Measurements from ENCODE around the gene SORT1.
"Not testable (repeated sequence)": the region's sequence is repeated elsewhere in the genome, so short reads cannot be mapped to it uniquely, and the experiment has no call there.

Gene SORT1

DNA sequence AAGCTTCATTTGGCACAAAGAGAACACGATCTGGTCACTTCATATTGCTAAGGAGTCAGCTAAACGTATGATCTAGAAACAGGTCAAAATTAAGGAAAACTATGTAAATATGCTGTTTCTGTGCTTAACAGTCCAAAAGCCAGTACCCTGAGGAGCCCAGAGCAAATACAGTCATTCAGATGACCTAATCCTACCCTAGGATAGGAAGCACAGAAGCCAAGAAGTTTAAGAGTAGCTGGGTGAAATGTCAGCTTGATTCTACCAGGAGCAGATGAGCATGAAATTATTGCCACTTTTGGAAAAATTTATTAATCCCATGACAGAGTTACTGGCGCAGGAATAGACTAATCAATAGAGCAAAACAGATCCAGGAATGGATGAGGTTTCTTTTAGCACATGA, 18.3 kb downstream of the SORT1 start:
- no peak for DNase-seq

DNA sequence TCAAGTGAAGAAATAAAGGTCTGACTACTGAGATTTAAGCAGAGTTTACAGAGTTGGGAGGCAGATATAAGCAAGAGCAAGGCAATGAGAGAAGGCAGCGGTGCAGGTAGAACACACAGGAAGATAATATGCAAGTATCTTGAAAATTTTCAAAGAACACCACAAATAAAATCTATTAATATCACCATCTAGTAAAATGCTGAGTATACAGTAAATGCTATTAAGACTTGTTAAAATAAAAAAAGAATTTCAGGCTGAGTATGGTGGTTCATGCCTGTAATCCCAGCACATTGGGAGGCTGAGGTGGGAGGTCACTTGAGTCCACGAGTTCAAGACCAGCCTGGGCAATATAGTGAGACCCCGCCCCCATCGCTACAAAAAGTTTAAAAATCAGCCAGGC, 20.0 kb downstream of the SORT1 start:
- no peak for DNase-seq

DNA sequence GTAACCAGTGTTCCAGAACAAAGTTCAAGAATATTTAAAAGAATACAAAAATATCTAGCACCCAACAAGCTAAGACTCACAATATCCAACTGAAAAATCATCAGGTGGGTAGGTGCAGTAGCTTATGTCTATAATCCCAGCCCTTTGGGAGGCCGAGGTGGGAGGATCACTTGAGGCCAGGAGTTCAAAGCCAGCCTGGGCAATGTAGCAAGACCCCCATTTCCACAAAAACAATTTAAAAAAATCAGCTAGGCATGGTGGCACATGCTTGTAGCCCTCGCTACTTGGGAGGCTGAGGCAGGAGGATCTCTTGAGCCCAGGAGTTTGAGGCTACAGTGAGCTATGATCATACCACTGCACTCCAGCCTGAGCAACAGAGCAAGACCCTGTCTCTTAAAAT, 24.0 kb downstream of the SORT1 start:
- DNase-seq: not testable (repeated sequence)

DNA sequence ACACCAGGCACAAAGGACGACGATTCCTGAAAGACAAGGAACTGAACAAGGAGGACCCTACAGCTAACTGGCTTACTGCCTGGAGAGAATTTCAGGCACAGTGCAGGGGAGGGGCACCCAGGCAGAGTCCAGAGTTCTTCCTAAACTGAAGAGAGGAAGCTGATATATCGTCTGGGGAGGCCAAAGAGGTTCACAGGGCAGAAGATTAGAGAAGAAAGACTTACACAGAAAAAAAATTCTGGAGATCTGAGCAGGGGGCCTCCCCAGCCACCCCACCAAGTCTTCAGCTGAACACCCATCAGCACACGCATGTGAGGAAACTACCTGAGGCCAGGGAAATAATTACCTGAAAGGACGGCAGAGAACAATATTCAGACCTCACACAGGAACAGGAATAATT, 24.6 kb downstream of the SORT1 start:
- no peak for DNase-seq

DNA sequence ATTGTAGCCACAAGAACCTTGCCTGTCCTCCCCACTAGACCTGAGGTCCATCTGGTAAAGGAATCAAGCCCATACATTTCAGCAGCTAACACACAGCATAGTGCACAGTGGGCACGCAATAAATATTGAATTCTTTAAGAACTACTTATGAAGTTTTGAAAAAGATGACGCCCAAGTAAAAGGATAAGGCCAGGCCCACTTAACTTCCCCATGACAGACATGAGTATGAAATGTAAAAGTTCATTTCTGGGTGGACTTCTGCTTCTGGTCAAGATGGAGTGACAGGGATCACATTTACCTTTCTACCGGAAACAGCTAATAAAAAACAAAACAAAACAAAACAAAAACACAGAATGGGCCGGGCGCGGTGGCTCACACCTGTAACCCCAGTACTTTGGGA, 25.4 kb downstream of the SORT1 start:
- no peak for DNase-seq

DNA sequence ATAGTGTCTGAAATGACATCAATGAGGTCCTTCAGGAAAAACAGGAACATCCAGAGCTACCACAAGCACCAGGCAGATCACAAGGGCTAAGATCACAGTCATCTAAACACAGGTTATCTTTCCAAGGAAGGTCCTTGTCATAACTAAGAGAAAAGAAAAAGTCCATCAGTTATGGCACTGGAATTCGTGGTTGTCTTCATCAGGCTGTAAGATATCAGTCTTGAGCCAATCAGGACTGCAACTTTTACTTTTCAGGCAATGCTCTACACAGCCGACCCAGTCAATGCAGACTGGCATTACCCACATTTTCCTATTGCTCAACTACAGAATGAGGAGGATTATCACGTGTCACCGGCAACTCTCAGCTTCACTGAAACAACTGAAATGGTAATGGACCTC, 26.4 kb downstream of the SORT1 start:
- no peak for DNase-seq

DNA sequence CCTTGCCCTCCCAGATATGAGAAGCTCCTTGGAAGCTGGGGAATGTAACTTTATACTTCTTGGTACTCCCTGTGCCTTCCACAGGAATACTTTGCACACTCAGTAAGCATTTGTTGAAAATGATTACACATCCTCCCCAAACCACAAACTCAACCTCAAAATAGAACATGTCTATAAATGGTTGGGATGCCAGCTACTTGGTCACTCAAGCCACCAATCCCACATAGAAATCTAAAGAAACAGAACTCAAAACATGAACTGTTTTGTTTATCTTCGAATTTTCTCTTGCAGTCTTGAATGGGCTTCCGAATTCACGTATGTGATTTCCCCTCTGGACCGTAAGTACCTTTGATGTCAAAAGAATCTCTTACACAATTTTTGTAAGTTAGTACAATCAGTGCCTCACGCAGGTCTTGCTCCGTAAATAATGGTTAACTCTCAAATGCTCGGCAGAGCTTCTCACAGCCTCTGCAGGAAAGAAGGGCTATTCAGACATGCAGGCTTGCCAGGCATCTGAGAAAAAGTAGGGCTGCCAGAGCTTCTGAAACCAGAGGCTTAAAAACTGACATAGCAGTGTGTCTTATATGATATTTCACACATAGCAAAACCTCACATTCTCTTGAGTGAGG, 26.9 kb downstream of the SORT1 start:
- DNase-seq: no peak

DNA sequence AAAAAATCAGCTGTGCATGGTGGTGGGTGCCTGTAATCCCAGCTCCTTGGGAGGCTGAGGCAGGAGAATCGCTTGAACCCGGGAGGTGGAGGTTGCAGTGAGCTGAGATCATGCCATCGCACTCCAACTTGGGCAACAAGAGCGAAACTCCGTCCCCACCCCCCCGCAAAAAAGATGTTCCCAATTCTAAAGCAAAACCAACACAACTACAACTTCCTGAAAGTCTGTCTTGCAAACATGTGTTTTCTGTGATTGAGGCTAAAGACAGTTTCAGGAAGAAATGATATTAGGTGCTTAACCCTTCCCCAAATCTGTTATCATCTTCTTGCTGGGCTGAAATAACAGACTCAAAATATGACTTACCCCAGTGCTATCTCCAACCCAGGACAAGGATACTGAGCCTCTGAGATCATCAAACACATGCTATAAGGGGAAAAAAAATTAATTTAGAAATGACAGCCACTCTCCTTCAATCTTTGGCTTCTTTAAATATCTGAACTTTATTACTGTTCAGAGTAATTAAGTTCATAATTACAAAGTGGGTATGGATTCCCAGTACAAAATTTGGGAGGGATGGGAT, 28.5 kb downstream of the SORT1 start:
- DNase-seq: no peak

DNA sequence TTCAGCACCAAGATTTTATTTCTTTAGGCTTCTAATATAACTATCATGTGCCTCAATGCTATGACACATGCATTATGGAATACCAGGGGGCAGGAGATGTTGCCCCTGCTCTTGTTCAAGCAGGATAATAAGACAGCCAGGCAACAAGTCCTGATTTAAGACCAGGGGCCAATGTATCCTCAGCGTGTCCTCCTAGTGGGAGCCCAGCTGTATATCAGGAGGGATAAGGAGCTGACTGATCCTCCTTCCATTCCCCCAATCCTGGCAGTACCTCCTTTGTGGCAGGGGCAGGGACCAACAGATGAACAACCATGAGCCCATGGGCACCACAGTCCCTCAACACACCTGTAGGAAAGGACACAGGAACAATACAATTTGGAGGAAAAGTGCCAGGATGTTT, 29.3 kb downstream of the SORT1 start:
- no peak for DNase-seq

DNA sequence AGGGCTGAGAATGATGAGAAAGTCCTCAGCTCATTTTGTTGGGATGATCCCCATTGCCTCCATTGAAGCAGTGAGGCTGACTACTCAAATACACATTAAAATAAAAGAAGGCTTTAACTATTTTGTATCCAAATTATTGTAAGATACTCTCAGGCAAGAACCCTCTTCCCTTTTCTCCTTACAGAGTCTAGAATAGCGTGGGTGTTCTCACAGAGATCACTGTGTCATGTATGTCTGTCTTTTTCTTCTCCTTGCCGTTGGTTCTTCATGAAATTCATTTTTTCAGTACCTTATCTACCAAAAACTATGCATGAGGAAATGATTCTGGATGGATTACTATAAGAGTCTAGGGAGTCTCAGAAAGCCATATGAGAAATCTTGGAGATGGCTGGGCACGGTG, 30.1 kb downstream of the SORT1 start:
- DNase-seq: no peak

DNA sequence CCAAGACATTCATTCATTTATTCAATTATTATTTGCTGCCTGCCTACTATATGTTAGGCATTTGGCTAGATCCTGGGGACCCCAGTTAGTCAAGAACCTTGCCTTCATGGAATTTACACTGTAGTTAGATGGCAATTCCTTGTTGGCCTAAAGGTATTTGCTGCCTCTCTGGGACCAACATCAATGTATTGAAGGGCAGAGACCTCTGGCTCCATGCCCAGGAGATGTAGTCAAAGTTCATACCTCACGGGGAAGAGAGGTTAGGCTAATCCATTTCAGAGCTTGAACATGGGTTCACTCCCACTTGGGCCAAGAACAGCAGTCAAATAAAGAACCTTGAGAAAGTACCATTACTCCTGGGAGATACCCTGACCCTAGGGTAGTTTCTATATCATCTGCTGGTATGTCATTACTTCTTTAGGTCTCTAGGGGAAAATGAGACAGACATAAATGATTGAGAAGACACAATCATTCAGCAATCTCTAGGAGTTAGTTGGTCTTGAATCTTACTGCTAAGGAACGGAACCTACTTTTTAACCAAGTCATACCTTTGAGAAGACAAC, 32.0 kb downstream of the SORT1 start:
- DNase-seq: no peak

DNA sequence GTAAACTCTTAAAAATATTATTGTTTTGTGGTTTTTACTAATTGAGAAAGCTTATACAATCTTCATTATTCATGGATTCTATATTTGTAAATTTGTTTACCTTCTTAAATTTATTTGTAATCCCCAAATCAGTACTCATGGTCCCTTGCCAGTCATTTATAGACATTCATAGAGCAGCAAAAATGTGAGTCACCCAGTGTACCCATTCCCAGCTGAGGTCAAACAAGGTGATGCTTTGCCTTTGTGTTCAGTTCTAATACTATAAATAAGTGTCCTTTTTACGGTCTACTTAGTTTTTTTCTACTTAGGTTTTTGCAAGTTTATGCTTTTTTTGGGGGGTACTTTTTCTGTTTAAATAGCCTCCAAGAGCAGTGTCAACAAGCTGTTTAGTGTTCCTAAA, 36.1 kb downstream of the SORT1 start:
- no peak for DNase-seq

DNA sequence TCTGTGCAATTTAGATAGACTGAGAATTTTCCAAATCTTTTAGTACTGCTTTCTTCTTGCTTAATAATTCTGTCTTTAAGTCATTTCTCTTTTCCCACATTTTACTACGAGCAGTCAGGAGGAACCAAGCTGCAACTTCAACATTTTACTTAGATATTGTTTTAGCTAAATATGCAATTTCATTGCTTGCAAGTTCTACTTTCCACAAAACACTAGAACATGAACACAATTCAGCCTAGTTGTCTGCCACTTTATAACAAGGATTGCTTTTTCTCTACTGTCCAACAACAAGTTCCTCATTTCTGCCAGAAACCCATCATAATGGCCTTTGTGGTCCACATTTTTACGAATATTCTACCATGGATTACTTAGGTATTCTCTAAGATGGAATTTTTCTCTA, 36.6 kb downstream of the SORT1 start:
- no peak for DNase-seq

DNA sequence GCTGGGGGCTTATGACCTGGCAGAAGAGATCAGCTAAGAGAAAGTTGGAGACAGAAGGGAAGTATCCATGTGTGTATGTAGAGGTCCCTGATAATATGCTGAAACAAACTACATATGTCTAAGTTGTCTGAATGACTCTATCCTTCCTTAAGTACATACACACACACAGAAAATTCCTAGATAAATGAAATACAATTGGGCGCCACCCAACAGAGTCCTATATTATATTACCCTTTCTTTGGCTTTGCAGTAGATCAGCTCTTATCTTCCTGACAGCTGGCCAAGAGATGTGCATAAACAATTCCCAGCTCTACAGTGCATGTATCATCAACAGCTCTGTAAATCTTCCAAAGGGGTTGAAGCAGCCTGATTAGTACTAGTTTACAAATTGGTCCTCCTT, 40.1 kb downstream of the SORT1 start:
- DNase-seq: no peak

DNA sequence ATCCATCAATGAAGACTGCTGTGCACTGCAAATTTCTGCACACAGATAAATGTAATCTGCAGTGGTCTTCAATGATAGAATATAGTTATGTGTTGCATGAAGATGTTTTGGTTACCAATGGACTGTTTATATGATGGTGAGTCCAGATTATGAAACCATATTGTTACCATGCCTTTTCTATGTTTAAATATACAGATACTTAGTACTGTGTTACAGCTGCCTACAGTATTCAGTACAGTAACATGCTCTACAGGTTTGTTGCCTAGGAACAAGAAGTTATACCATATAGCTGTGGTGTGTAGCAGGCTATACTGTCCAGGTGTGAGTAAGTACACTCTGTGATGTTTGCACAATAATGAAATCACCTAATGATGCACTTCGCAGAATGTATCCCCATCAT, 40.8 kb downstream of the SORT1 start:
- no peak for DNase-seq

DNA sequence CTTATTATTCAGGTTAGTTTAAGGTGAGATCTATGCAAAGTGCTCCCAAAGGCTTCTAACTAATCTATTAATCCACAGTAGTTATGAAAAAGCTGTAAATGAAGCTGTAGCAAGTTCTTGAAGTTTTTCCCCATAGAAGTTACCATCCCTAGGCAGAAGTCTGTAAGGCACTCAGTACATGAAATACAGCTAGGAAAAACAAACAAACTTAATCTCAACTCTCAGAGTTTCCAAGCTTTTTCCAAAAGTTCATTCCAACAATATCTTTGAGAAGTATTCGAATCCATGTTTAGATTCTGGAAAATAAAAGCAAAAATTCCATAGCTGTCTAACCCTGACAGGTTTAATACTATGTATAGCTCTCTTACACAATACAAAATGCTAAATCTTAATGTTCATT, 41.2 kb downstream of the SORT1 start:
- DNase-seq: no peak

DNA sequence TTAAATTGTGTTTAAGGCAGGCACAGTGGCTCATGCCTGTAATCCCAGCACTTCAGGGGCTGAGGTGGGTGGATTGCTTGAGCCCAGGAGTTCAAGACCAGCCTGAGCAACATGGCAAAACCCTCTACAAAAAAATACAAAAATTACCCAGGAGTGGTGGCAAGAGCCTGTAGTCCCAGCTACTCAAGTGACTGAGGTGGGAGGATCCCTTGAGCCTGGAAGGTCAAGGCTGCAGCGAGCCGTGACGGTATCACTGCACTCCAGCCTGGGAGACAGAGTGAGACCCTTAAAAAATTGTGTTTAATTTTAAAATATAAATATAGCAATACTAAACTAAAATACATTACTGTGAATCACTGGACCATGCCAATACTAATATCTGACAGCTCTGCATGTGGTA, 42.8 kb downstream of the SORT1 start:
- no peak for DNase-seq

DNA sequence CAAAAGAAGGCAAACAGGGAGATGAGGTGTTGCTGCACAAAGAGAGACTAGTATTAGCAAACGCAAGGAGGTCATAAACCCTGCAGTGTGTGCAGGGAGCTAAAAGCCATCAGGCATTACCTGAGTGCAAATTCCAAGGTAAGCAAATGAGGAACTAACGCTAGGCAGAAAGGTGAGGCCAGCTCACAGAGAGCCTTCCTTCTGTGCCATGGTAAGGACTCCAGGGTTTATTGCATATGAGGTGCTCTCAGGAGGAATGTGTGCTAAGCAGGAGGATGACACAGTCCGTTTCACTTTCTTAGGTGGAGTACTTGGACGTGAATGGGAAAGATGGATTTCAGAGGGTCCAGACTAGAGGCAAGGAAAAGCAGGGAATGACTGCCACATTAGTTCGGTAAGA, 46.3 kb downstream of the SORT1 start:
- DNase-seq: no peak

DNA sequence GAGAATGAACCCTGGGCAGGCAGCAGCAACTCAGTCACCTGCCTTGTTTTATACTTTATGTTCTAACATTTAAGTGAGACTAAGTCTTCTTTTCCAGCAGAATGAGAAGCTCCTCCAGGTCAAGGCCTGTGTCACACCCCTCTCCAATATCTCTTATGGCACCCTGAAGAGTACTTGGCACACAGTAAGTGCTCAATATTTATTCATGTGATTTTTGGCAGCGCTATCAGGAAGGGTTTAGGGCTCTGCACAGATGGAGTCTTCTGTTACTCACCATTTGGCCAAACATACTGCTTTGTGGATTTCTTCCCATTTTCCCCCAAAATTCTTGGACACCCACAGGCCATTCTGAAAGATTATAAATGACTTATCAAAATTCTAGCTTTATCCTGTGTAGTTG, 47.1 kb downstream of the SORT1 start:
- no peak for DNase-seq

DNA sequence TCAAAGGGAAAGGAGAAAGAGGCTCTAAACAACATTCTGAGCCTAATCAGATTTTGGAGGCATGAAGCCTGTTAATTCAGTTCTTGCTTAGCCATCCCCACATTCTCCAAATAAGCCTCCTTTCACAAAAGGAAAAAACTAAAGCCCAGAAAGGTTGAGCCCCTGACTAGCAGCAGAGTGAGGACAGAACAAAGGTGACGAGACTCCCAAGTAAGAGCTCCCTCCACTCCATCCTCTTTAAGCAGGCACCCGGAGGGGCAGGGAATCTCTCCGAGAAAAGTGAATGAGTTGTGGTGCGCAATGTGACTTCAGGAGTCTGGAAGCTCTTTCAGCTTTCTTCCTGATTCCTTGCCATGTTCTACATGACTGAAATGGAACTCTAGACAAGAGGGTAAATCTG, 47.5 kb downstream of the SORT1 start:
- DNase-seq: no peak

DNA sequence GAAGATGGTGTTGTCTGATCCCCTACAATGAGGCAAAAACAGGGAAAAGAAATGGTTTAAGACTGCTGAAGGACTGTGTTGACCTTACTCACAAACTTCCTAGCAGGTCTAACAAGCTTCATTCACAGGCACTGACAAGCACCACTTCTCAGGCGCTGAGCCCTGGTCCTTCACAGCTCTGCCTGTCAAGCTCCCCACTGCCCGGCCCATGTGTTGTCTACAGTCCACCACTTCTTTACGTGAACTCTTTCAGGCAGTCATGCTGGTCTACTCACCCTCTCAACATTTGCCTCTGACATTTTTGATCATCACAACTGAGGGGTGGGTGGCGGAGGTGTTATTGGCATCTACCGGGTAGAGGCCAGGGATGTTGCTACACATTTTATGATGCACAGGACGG, 50.2 kb downstream of the SORT1 start:
- DNase-seq: no peak

DNA sequence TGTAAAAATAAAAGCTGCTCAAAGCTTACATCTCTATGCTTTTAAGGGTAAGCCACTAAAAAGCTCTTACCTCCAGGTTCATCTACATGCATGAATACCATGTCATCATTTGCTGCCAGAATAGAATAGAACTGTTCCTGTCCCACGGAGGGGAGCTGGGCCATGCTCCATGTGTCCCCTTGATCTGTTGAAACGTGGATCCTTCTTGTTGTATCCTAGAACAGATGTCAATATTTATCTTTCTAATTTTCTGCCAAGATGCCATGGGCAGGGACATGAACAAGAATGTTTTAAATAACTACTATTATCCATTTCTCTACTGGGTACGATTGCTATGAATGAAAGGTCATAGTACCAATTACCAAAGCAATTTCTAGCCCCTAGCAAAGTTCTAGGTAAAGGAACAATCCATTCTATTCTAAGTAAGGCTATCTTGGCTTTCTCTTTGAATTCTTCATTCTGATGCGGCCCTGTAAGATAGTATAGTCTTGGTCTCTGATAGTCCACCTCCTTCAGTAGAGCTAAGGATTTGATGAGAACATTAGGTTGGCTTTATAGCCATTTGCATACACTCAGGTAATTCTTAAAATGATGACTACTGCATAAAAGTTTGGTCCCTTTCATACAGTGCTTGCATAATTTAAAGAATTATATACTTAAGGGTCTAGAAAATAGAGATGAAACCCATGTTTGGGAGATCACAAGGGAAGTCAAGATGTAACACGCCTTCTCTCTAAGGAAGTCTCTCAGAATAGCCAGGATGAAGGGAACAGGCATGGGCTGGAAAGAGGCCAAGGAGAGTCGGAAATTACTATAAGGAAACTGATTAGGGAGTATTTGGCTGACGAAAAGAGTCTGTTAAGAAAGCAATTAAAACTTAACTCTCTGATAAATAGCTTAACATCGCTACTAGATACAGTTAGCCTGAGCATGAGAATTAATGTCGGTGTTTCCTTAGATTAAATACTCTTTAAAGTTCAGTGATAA, 55.5 kb downstream of the SORT1 start:
- DNase-seq: no peak

DNA sequence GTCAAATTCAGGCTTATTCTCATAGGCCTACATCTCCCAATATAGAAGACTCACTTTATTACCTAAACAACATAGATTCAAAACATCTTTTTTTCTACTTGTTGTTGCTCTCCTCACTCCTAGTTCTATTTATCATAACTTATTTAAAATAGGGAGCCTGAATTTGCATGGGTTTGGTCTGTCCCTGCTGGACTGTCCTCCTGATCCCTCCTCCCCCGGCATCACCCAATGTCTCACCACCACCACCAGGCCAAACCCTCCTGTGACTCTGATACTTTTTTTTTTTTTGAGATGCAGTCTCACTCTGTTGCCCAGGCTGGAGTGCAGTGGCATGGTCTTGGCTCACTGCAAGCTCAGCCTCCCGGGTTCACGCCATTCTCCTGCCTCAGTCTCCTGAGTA, 59.1 kb downstream of the SORT1 start:
- no peak for DNase-seq

DNA sequence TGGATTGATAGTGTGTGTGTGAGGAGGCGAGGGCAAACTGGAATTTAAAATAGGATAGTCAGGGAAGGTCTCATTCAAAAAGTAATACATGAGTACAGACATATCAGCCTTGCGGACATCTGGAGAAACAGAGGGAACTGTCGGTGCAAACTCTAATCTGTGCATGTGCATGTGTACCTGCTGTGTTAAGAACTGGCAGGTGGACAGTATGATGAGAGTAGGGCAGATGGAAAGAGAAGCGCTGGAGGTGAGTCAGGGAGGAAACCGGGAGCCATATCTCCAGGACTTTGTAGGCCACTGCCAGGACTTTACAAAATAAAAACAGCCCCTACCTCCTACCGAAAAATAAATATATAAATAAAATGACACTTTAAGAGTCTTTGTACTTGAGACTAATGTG, 59.6 kb downstream of the SORT1 start:
- no peak for DNase-seq
